Measurements from ENCODE around the gene ARL15.
A peak's percentile ranks its signal among the peaks of the same experiment; 100 is the strongest.

Gene ARL15

GRCh38 chr5:53932351-53932750, 378.0 kb downstream of the ARL15 start:
- DNase-seq (ENCODE audit: low spot score), result no peak

- no peak for DNase-seq (ENCODE audit: low spot score)
Observed at GRCh38 chr5:53930457-53930856, 379.9 kb downstream of the ARL15 start.

GRCh38 chr5:53929570-53929969, 380.8 kb downstream of the ARL15 start:
- DNase-seq (ENCODE audit: low spot score), result no peak

GRCh38 chr5:53929152-53929551, 381.2 kb downstream of the ARL15 start:
- DNase-seq (ENCODE audit: low spot score), result no peak

GRCh38 chr5:53928641-53929040, 381.7 kb downstream of the ARL15 start:
- DNase-seq (ENCODE audit: low spot score), result no peak

GRCh38 chr5:53927668-53928247, 382.6 kb downstream of the ARL15 start:
- DNase-seq (ENCODE audit: low spot score), result no peak

GRCh38 chr5:53926026-53926425, 384.3 kb downstream of the ARL15 start:
- DNase-seq (ENCODE audit: low spot score), result no peak

GRCh38 chr5:53924392-53924791, 386.0 kb downstream of the ARL15 start:
- DNase-seq (ENCODE audit: low spot score), result peak; percentile 28

GRCh38 chr5:53923961-53924360, 386.4 kb downstream of the ARL15 start:
- no peak for DNase-seq (ENCODE audit: low spot score)

GRCh38 chr5:53922508-53923498, 387.6 kb downstream of the ARL15 start:
- no peak for DNase-seq (ENCODE audit: low spot score)

- no peak for DNase-seq (ENCODE audit: low spot score)
Observed at GRCh38 chr5:53917826-53918225, 392.5 kb downstream of the ARL15 start.

- peak; percentile 66 for DNase-seq (ENCODE audit: low spot score)
Observed at GRCh38 chr5:53917095-53917494, 393.3 kb downstream of the ARL15 start.

- DNase-seq (ENCODE audit: low spot score), result no peak
Observed at GRCh38 chr5:53915120-53915519, 395.3 kb downstream of the ARL15 start.

- no peak for DNase-seq (ENCODE audit: low spot score)
Observed at GRCh38 chr5:53913941-53914340, 396.4 kb downstream of the ARL15 start.

- DNase-seq (ENCODE audit: low spot score), result no peak
Observed at GRCh38 chr5:53908757-53909156, 401.6 kb downstream of the ARL15 start.

GRCh38 chr5:53907827-53908226, 402.5 kb downstream of the ARL15 start:
- no peak for DNase-seq (ENCODE audit: low spot score)

GRCh38 chr5:53906736-53907135, 403.6 kb downstream of the ARL15 start:
- no peak for DNase-seq (ENCODE audit: low spot score)

GRCh38 chr5:53902296-53902907, 408.0 kb downstream of the ARL15 start:
- DNase-seq (ENCODE audit: low spot score), result no peak

GRCh38 chr5:53900677-53901076, 409.7 kb downstream of the ARL15 start:
- DNase-seq (ENCODE audit: low spot score), result no peak

GRCh38 chr5:53895091-53895683, 415.2 kb downstream of the ARL15 start:
- no peak for DNase-seq (ENCODE audit: low spot score)

GRCh38 chr5:53893626-53894025, 416.7 kb downstream of the ARL15 start:
- no peak for DNase-seq (ENCODE audit: low spot score)

GRCh38 chr5:53892224-53892623, 418.1 kb downstream of the ARL15 start:
- peak; percentile 29 for DNase-seq (ENCODE audit: low spot score)

GRCh38 chr5:53891159-53891558, 419.2 kb downstream of the ARL15 start:
- no peak for DNase-seq (ENCODE audit: low spot score)

All from GM03348 (cell line).